Activated naive CD4-positive, alpha-beta T cell treated with anti-CD3 and anti-CD28 coated beads, Interleukin-2, amount 10 ng/mL, durations not matched to agents 7 days and 5 days (primary cell): ENCODE data around the gene TMEM132D.

Source experiments
- CTCF ChIA-PET: fragments of 350-600 bp; sonication (Branson Sonifier 250); formaldehyde crosslinking; loops from one replicate; lab custom pipeline; 2021; ENCODE audit warnings: antibody characterized with exemption; lab: Charles Lee
- DNase-seq: peaks from one replicate; pipeline ENCODE4 v3.0.0-alpha.2; 2020
- H3K27ac Mint-ChIP-seq: one replicate; pipeline ENCODE4 v1.8.0; 2021; ENCODE audit warnings: mild to moderate bottlenecking, moderate library complexity, mixed read lengths
- H3K27me3 Mint-ChIP-seq: one replicate; pipeline ENCODE4 v1.8.0; 2021; ENCODE audit warnings: mild to moderate bottlenecking, mixed read lengths
- H3K36me3 Mint-ChIP-seq: one replicate; pipeline ENCODE4 v1.8.0; 2021; ENCODE audit warnings: mixed read lengths
- H3K4me1 Mint-ChIP-seq: one replicate; pipeline ENCODE4 v1.8.0; 2021; ENCODE audit warnings: mixed read lengths
- H3K4me3 Mint-ChIP-seq: one replicate; pipeline ENCODE4 v1.8.0; 2021; ENCODE audit warnings: mild to moderate bottlenecking, moderate library complexity, mixed read lengths
- H3K9me3 Mint-ChIP-seq: one replicate; pipeline ENCODE4 v1.8.0; 2021; ENCODE audit warnings: mixed read lengths

The TMEM132D gene

DNA sequence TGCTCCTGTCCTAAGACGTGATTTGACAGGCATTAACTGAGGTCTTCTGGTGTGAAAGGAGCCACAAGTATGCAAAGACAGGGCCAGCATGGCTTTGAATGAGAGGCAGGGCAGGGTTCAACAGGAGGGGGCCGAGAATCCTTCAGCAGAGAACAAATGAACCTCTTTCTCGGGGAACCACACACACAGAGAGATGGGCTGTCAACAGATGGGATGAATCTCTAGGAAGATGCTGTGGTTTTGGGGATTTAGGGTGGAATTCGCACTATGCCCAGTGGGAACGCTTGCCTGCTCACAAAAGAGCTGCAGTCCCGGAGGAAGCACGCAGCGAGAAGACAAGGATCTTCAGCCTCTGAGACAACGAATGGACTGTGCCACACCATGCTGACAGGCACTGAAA, 537.2 kb downstream of the TMEM132D start:
- H3K9me3 Mint-ChIP-seq: peaks cover 14% of the 10 kb centered on the region
- no peak for DNase-seq
- no peak overlapping the region for H3K4me3 Mint-ChIP-seq
- CTCF ChIA-PET: no interaction called here
- H3K4me1 Mint-ChIP-seq: no peaks in the 10 kb centered on the region
- H3K27me3 Mint-ChIP-seq: no peaks in the 10 kb centered on the region
- no peak overlapping the region for H3K27ac Mint-ChIP-seq
- no peaks in the 10 kb centered on the region for H3K36me3 Mint-ChIP-seq

DNA sequence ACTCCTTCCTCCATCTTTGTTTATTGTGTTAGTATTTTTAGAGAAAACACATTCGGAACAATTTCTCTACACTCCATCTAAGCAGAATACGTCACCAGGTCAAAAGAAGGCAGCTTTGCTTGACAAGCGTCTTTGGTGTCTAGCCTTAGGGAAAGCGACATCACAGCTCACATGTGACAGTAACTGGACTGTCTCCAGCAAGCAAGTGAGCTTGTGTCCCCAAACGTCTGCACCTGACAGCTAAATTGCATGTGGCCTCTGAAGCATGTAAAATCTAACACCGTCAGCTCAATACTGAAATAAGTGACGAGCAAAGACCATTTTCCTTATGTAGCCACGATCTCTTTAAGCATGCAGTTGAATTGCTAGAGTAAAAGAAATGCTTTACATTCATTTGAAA, 540.8 kb downstream of the TMEM132D start:
- Mint-ChIP-seq H3K9me3 (peaks cover 22% of the 10 kb centered on the region), H3K4me3 (no peak overlapping the region), H3K27me3 (no peaks in the 10 kb centered on the region), H3K4me1 (no peaks in the 10 kb centered on the region), H3K36me3 (no peaks in the 10 kb centered on the region), H3K27ac (no peak overlapping the region)
- no peak for DNase-seq
- CTCF ChIA-PET: interaction anchor here (0.7 kb wide), 1 partner anchor 35 kb away, joined by 5 read pairs; no protein-coding TSS in a partner anchor

DNA sequence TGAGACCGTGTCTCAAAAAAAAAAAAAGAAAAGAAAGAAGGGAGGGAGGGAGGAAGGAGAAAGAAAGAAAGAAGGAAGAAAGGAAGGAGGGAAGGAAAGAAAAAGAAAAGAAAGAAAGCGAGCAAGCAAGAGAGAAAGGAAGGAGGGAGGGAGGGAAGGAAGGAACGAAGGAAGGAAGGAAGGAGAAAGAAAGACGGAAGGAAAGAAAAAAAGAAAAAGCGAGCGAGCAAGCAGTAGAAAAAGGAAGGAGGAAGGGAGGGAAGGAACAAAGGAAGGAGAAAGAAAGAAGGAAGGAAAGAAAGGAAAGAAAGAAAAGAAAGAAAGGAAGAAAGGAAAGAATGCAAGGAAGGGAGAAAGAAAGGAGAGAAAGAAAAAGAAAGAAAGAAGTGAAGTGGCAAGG, 546.6 kb downstream of the TMEM132D start:
- Mint-ChIP-seq H3K27ac (no peak overlapping the region), H3K27me3 (no peaks in the 10 kb centered on the region), H3K36me3 (no peaks in the 10 kb centered on the region), H3K9me3 (peaks cover 13% of the 10 kb centered on the region), H3K4me1 (no peaks in the 10 kb centered on the region), H3K4me3 (no peak overlapping the region)
- no peak for DNase-seq
- CTCF ChIA-PET: no interaction called here

- Mint-ChIP-seq H3K27ac (no peak overlapping the region), H3K27me3 (no peaks in the 10 kb centered on the region), H3K36me3 (no peaks in the 10 kb centered on the region), H3K9me3 (peaks cover 20% of the 10 kb centered on the region), H3K4me3 (no peak overlapping the region), H3K4me1 (no peaks in the 10 kb centered on the region)
- no peak for DNase-seq
- CTCF ChIA-PET: no interaction called here
These were observed 552.3 kb downstream of the TMEM132D start for GRCh38 chr12:129351481-129351880.

- Mint-ChIP-seq H3K27ac (no peak overlapping the region), H3K4me1 (no peaks in the 10 kb centered on the region), H3K4me3 (no peak overlapping the region), H3K27me3 (no peaks in the 10 kb centered on the region), H3K9me3 (peaks cover 18% of the 10 kb centered on the region), H3K36me3 (no peaks in the 10 kb centered on the region)
- no peak for DNase-seq
- CTCF ChIA-PET: no interaction called here
These were observed 564.5 kb downstream of the TMEM132D start for GRCh38 chr12:129339336-129339735.

DNA sequence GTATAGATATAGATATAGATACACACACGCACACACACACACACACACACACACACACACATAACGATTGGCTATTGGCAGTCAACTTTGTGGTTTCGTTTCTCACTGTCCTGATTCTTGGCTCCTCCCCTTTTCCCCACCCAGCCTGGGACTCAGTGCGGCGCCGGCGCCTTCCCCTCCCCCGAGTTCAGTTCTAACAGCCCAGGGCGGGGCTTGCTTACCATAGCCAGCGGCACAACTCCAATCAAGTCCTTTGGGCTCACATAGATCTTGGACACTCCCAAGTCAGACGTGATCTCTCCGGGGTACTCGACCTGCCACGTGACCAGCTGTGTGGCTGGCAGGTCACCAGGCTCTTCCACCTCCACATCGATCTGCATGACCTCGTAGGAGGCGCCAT, 566.4 kb downstream of the TMEM132D start:
- Mint-ChIP-seq H3K4me1 (no peaks in the 10 kb centered on the region), H3K27ac (no peak overlapping the region), H3K4me3 (no peak overlapping the region), H3K9me3 (peaks cover 18% of the 10 kb centered on the region), H3K27me3 (no peaks in the 10 kb centered on the region), H3K36me3 (no peaks in the 10 kb centered on the region)
- DNase-seq: no peak
- CTCF ChIA-PET: no interaction called here

- Mint-ChIP-seq H3K27me3 (no peaks in the 10 kb centered on the region), H3K36me3 (no peaks in the 10 kb centered on the region), H3K27ac (no peak overlapping the region), H3K4me1 (no peaks in the 10 kb centered on the region), H3K9me3 (peaks cover 11% of the 10 kb centered on the region), H3K4me3 (no peak overlapping the region)
- DNase-seq: no peak
- CTCF ChIA-PET: no interaction called here
These were observed 568.1 kb downstream of the TMEM132D start for GRCh38 chr12:129335773-129336172.

- Mint-ChIP-seq H3K9me3 (peaks cover 6% of the 10 kb centered on the region), H3K4me3 (no peak overlapping the region), H3K27me3 (no peaks in the 10 kb centered on the region), H3K27ac (no peak overlapping the region), H3K36me3 (no peaks in the 10 kb centered on the region), H3K4me1 (no peaks in the 10 kb centered on the region)
- no peak for DNase-seq
- CTCF ChIA-PET: interaction anchor here (0.6 kb wide), 1 partner anchor 14 kb away, joined by 3 read pairs; no protein-coding TSS in a partner anchor
These were observed 571.5 kb downstream of the TMEM132D start for GRCh38 chr12:129332286-129332685.

DNA sequence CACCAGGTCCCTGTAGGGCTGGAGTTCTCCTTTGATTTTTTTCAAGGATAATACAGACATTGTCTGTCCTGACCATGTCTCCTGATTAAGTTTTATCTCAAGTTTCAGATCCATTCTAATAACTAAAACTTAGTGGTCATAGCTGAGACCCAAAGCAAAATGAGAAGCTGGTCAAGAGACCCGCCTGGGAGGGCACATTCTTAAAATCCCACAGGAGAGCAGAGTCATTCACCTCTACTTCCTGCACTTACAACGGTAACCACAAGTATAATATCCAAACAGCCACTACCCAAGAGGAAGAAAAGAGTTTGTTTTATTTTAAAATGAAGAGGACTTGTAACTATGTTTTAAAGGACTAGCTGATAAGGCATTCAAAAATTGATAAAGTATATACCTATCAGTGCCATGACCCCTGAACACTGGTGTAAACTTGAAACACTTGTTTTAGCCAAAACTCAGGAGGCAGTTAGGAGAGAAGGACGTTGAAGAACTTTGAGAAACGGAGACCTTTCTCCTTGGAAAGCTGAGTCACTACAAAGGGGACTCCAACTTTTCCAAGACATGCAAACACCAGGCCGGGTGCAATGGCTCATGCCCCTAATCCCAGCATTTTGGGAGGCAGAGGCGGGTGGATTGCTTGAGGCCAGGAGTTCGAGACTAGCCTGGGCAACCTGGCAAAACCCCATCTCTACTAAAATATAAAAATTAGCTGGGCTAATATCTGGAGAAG, 572.3 kb downstream of the TMEM132D start:
- no peak overlapping the region for H3K27ac Mint-ChIP-seq
- no peaks in the 10 kb centered on the region for H3K36me3 Mint-ChIP-seq
- no peaks in the 10 kb centered on the region for H3K27me3 Mint-ChIP-seq
- H3K4me1 Mint-ChIP-seq: no peaks in the 10 kb centered on the region
- CTCF ChIA-PET: no interaction called here
- DNase-seq: no peak
- peaks cover 6% of the 10 kb centered on the region for H3K9me3 Mint-ChIP-seq
- H3K4me3 Mint-ChIP-seq: no peak overlapping the region

DNA sequence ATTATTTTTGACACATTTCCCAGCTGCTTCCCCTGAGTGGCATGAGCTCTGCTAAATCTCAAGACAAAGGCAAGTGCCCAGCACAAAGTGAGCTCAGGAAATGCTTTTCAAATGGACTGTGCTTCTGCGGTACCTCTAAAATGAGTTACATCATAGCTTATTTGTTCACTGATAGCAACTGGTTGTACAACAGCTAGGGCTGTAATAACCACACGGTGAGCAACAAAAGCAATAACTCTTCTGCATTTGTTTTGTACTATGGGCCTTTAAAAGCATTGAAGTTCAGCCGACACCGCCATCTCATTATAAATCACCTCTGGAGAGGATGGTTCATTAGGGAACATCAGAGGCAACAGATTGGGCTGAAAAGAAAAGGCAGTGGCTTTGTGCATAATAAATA, 575.6 kb downstream of the TMEM132D start:
- no peaks in the 10 kb centered on the region for H3K27me3 Mint-ChIP-seq
- H3K4me3 Mint-ChIP-seq: no peak overlapping the region
- no peak overlapping the region for H3K27ac Mint-ChIP-seq
- no peaks in the 10 kb centered on the region for H3K4me1 Mint-ChIP-seq
- CTCF ChIA-PET: interaction anchor here (0.6 kb wide), 1 partner anchor 35 kb away, joined by 5 read pairs; no protein-coding TSS in a partner anchor
- H3K9me3 Mint-ChIP-seq: peaks cover 2% of the 10 kb centered on the region
- H3K36me3 Mint-ChIP-seq: no peaks in the 10 kb centered on the region
- no peak for DNase-seq

DNA sequence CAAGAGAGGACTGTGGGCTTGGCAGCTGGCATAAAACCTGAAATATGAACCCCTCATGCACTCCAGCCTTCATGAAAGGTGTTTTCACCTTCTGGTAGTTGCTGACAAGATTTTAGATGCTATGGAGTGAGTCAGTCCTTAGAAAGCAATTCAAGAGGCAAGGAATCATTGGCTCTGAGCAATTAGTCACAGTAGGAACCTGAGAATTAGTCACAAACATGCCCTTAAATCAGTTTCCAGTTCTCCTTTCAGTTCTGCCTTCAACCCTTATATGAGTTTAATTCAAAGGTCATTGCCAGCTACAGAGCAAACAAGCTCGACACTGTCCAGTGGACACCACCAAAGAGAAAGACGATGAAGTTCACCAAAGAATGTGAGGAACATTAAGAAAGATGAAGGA, 578.3 kb downstream of the TMEM132D start:
- Mint-ChIP-seq H3K36me3 (no peaks in the 10 kb centered on the region), H3K9me3 (peaks cover 2% of the 10 kb centered on the region), H3K27me3 (no peaks in the 10 kb centered on the region), H3K4me3 (no peak overlapping the region), H3K4me1 (no peaks in the 10 kb centered on the region), H3K27ac (no peak overlapping the region)
- no peak for DNase-seq
- CTCF ChIA-PET: no interaction called here

- Mint-ChIP-seq H3K9me3 (peaks cover 18% of the 10 kb centered on the region), H3K27me3 (no peaks in the 10 kb centered on the region), H3K4me3 (no peak overlapping the region), H3K4me1 (no peaks in the 10 kb centered on the region), H3K27ac (no peak overlapping the region), H3K36me3 (no peaks in the 10 kb centered on the region)
- DNase-seq: no peak
- CTCF ChIA-PET: no interaction called here
These were observed 591.8 kb downstream of the TMEM132D start for GRCh38 chr12:129312048-129312447.

DNA sequence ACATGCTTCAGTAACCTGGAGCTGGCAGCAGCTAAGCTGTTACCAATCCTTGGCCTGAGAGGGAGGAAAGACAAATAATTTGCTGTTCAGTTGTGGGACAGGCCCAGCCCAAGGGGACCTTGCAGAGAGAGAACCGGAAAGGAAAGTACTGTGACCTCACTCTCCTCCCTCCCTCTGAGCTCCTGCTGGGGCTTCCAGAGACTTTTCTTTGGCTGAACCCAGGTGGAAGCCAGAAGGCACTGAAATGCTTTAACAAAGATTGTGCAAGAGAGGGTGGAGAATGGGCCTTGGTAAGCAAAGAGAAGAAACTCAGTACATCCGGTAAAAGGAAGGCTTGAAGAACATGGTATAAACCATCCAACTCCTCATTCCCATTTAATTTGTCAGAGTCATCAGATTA, 593.5 kb downstream of the TMEM132D start:
- no peak overlapping the region for H3K4me3 Mint-ChIP-seq
- H3K4me1 Mint-ChIP-seq: no peaks in the 10 kb centered on the region
- no peak overlapping the region for H3K27ac Mint-ChIP-seq
- CTCF ChIA-PET: no interaction called here
- peaks cover 15% of the 10 kb centered on the region for H3K9me3 Mint-ChIP-seq
- H3K36me3 Mint-ChIP-seq: no peaks in the 10 kb centered on the region
- no peaks in the 10 kb centered on the region for H3K27me3 Mint-ChIP-seq
- no peak for DNase-seq

GRCh38 chr12:129305851-129306250, 598.0 kb downstream of the TMEM132D start:
- H3K36me3 Mint-ChIP-seq: no peaks in the 10 kb centered on the region
- no peak for DNase-seq
- peaks cover 22% of the 10 kb centered on the region for H3K9me3 Mint-ChIP-seq
- CTCF ChIA-PET: no interaction called here
- no peak overlapping the region for H3K4me3 Mint-ChIP-seq
- no peaks in the 10 kb centered on the region for H3K27me3 Mint-ChIP-seq
- no peaks in the 10 kb centered on the region for H3K4me1 Mint-ChIP-seq
- no peak overlapping the region for H3K27ac Mint-ChIP-seq

- no peak overlapping the region for H3K4me3 Mint-ChIP-seq
- no peaks in the 10 kb centered on the region for H3K36me3 Mint-ChIP-seq
- H3K27me3 Mint-ChIP-seq: no peaks in the 10 kb centered on the region
- DNase-seq: no peak
- CTCF ChIA-PET: no interaction called here
- no peaks in the 10 kb centered on the region for H3K4me1 Mint-ChIP-seq
- H3K27ac Mint-ChIP-seq: no peak overlapping the region
- H3K9me3 Mint-ChIP-seq: peaks cover 24% of the 10 kb centered on the region
These were observed 599.3 kb downstream of the TMEM132D start for GRCh38 chr12:129304529-129304928.
